Neural cell (in vitro differentiated cells): ENCODE data around the gene EMC6.

ENCODE experiments used
- CTCF ChIP-seq: fragments of 450-650 bp; IDR thresholded peaks from 2 replicates; pipeline ENCODE4 v1.5.1; 2014; ENCODE audit warnings: antibody characterized with exemption, mild to moderate bottlenecking, moderate library complexity; ENCODE audit not compliant: poor library complexity, severe bottlenecking
- EP300 ChIP-seq: fragments of 450-650 bp; conservative IDR thresholded peaks from 2 replicates; pipeline ENCODE4 v1.6.1; 2014; ENCODE audit warnings: antibody characterized with exemption, mild to moderate bottlenecking, moderate library complexity; ENCODE audit not compliant: poor library complexity, severe bottlenecking
- RAD21 ChIP-seq: fragments of 450-650 bp; conservative IDR thresholded peaks from 2 replicates; pipeline ENCODE4 v1.6.1; 2014; ENCODE audit warnings: antibody characterized with exemption, mild to moderate bottlenecking, moderate library complexity
- TAF1 ChIP-seq: IDR thresholded peaks from 2 replicates; pipeline ENCODE4 v1.6.1; 2012; ENCODE audit warnings: low read depth
- TF ChIP-seq, protein P1 (sequence below): IDR thresholded peaks from 2 replicates; pipeline ENCODE4 v1.6.1; 2012; ENCODE audit warnings: borderline replicate concordance

GRCh38 chr17:3688027-3688553 lies 19.5 kb downstream of the EMC6 start:
- TF ChIP-seq RAD21 (no peak), CTCF (no peak), TAF1 (no peak), EP300 (no peak)
- TF ChIP-seq, protein P1, sequence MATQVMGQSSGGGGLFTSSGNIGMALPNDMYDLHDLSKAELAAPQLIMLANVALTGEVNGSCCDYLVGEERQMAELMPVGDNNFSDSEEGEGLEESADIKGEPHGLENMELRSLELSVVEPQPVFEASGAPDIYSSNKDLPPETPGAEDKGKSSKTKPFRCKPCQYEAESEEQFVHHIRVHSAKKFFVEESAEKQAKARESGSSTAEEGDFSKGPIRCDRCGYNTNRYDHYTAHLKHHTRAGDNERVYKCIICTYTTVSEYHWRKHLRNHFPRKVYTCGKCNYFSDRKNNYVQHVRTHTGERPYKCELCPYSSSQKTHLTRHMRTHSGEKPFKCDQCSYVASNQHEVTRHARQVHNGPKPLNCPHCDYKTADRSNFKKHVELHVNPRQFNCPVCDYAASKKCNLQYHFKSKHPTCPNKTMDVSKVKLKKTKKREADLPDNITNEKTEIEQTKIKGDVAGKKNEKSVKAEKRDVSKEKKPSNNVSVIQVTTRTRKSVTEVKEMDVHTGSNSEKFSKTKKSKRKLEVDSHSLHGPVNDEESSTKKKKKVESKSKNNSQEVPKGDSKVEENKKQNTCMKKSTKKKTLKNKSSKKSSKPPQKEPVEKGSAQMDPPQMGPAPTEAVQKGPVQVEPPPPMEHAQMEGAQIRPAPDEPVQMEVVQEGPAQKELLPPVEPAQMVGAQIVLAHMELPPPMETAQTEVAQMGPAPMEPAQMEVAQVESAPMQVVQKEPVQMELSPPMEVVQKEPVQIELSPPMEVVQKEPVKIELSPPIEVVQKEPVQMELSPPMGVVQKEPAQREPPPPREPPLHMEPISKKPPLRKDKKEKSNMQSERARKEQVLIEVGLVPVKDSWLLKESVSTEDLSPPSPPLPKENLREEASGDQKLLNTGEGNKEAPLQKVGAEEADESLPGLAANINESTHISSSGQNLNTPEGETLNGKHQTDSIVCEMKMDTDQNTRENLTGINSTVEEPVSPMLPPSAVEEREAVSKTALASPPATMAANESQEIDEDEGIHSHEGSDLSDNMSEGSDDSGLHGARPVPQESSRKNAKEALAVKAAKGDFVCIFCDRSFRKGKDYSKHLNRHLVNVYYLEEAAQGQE = no peak
